Anterior cingulate cortex (tissue), 58 donors: Measurements from ENCODE around the gene MRPL19.
A peak's percentile ranks its signal among the peaks of the same experiment; 100 is the strongest.

Source experiments
- DNase-seq, 58 donors: peaks; one replicate each; lab custom pipeline; 2025; lab: John Stamatoyannopoulos, UW

Gene MRPL19

DNA sequence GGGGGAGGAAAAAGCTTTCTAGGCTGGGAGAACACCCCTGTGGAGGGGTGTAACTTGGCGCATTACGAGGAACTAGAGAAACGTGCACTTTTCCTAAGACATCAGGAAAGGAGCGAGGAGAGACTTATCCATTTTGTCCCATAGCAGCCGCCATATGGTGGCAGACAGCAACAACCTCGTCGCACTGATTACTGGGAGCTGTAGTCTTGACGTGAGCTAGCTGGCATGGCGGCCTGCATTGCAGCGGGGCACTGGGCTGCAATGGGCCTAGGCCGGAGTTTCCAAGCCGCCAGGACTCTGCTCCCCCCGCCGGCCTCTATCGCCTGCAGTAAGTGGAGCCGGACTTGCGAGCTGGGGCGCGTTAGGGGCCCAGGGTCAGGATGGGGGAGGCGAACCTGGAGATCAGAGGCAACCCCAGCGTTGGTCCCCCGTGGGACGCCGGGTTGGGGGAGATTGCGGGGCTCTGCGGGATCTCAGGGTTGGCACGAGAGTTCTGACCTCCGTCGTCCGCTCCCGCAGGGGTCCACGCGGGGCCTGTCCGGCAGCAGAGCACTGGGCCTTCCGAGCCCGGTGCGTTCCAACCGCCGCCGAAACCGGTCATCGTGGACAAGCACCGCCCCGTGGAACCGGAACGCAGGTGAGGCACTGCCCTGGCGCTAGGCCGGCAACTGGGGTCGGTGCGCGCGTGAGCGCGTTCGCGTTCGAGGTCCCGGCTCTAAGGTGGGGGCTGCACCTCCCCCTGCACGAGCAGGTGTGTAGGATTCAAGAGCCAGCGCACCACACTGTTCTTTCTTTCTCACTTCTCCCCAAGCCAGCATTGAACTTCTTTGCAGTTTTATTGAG is at the start of gene MRPL19:
Gene MRPL19, plus strand, starts transcription at position 201 of the 843 bp plus-strand sequence. Its CDS starts 25 bp downstream, at position 226.
- peak; percentile 25 to 93 (median 84) for DNase-seq

DNA sequence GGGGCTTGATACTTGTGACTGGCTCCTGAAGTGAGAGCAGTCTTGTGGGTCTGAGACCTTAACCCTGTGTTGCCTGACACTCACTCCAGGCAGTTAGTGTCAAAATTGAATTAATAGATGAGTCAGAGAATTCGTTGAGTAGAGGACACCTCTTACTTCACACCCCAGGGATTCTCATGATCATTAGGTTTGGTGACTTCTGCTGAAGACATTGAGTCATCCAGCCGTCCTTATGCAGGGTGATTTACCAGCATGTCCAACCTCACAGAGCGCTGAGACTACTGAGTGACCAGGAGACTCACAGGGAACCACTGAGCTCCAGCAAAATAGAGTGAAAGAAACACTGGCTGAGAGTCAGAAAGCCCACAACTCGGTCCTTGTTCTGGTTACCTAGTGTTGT is 49.8 kb upstream of the MRPL19 start:
- no peak for DNase-seq

DNA sequence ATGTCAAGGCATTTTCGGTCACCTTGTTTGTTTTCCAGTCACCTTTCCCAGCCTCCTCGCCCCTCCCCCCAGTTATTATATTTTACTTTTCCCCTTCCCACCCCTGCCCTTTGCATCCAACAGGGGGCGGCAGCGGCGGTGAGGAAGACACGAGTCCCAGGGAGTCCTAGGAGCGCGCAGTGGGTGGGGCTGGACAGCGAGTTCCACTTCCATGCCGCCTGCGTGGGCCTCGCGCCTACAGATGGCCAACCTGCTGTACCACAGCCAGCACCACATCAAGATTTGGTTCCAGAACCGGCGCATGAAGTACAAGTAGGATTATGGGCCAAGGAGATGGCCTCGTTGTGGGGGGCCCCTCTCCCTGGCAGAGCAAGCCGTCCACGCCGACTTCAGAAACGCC is 48.6 kb upstream of the MRPL19 start:
- DNase-seq, result no peak

DNA sequence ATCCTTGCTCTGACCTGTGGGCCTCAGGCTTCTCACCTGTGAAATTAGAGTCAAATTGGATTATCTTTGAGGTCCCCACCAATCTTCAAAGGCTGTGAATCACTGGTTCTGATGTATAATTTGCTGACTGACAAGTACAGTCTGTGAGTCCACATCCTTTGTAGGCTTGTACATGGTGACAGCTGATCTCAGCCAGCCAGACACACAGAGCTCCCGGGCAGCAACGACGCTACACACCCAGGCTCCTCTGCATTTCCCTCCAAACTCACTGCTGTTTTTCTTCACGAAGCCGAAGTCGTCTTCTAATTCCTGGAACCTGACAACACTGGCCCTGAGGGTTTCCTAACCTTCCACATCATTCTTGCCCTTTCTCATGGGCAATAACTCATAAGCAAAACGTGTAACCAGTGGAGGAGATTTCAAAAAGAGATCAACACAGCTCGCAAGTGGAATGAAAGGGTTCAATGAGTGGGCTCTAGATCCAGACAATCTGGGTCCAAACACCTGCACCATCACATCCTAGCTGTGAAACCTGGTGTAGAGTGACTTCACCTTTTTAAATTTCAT is 47.9 kb upstream of the MRPL19 start:
- no peak for DNase-seq

DNA sequence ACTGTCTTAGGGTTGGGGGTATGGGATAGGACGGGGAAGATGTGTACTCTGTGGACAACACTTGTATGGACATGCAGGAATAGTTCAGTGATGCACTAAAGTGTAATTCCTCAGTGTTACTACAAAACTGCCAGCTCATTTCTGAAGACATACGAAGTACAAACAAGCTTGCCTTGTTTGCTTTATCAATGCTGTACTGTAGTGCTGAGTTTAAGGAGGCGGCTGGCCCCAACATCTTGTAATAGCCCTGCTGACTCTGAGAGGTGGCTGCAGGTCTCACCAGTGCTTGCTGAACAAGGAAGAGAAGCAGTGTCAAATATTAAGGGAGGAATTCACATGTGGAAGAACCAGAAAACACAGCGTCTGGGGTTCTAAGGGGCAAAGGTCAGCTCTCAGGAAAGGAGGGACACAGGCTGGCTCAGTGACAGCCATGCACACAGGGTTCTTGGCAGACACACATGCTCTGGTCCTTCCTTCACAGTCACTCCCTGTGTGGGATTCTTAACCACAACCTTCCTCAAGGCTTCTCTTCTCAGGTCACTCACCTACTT is 46.0 kb upstream of the MRPL19 start:
- no peak for DNase-seq

DNA sequence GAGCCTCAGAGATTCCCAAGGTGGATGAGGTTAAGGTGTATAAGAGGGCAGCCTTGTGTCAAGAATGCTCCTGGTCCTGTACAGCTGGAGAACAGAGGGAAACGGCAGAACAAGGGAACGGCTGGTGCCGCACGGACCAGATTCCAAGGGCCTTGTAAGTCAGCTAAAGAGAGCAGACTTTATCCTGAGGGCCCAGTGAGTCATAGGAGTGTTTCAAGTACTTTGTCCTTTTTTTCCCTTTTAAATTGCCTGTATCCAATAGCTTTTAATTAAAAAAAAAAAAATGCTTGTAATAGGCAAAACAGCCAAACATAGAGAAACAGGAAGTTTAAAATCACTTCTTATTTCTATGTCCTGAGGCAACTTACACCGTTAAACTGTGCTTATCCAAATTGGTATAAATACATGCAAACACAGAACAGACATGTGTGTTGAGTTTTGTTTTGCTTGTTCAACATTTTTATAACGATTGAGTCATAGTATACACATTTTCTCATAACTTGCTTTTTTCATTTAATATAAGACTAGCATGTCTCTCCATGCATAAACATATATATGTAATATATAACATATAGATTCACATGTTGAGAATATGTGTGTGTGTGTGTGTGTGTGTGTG is 43.8 kb upstream of the MRPL19 start:
- no peak for DNase-seq

DNA sequence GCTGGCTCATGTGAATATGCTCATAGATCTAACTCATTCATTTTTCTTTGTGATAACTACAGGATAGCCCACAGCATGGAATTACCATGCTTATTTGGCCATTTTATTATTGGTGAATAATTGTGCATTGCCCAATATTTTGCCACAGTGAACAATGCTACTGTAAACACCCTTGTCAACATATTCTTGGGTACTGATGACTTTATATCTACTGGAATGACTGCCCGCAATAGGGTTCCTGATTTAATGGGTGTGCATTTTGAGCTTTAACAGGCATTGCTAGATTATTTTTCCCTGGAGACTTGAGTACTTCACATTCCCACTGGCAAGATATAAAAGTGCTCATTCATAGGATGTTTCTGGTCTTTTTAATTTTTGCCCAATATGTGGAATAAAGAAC is 43.1 kb upstream of the MRPL19 start:
- DNase-seq, result no peak

DNA sequence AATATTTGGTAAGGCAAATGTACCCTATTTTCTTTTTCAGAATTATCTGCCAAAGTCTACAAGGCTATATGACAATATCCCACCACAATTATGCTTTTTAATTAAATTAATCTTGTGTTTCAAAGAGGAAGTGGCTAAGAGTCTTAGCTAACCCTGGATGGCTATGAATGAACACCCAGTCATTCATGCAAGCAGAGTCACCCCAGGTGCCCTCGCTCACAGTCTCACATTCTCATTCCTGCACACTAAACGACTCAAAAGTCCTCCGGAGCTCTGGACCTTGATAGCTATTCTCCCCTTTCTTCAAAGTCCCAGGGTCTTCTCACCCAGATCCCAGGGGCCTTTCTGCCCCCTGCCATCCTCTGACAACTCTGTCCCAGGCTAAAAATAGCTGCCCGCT is 42.1 kb upstream of the MRPL19 start:
- no peak for DNase-seq

DNA sequence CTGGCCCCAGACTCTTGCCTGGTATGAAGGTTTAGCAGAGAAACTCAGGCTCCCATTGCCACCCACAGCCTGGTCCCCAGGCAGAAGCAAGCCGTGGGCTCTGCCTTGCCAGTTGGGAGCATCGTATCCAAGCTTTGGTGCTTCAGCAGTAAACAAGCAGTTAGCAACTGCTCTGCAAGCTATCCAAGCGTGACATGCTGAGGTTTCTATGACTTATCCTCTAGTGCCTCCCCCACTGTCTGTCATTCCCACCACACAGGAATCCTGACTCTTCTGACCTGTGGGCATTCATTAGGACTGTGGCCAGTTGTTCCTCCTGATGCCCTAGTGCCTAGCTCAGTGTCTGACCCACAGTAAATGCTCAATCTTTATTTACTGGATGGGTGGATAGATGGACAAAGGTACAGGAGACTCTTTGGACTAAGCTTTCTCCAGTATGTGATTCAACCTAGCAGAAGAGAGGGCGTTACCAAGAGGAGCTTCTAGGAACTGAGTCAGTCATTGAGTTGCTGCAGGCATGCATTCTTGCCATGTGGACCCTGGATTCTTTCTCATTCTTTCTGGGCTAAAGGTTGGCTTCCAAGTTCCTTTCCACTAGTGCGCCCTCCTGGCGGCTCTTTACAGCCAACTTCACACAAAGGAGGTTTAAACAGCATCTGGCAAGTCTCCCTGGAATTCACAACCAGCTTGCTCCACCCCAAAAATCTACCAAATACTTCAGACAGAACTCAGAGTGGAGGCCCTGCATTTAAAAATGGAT is 40.6 kb upstream of the MRPL19 start:
- DNase-seq, result peak in 10 of 58 donors; percentile 2 to 48 (median 12)

DNA sequence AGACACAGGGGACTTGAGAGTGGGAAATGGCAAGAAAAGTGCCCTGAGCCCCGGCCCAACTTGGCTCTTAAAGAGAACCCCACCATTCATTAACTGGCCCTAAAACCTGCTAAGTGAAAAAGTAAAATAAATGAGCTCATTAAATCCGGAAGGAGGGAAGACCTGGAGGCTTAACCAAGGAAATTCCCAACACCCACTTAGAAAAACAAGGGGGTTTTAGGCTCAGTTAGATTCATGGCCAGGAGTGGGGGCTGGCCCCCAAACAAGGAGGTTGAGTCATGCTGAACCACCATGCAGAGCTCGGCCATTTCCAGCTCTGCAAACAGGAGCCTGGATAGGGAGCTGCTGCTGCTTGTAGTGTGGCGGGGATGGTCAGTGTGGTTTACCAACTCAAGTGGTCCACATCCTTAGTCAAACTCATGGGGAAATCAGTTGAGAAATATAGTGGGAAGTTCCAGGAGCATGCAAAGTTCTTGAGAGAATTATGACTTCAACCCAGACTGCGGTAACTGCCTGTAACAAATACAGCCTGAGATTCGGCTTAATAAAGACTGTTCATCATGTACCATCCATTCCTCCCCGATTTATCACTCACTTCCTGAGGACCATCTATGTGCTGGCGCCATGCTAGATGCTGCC is 39.7 kb upstream of the MRPL19 start:
- no peak for DNase-seq

DNA sequence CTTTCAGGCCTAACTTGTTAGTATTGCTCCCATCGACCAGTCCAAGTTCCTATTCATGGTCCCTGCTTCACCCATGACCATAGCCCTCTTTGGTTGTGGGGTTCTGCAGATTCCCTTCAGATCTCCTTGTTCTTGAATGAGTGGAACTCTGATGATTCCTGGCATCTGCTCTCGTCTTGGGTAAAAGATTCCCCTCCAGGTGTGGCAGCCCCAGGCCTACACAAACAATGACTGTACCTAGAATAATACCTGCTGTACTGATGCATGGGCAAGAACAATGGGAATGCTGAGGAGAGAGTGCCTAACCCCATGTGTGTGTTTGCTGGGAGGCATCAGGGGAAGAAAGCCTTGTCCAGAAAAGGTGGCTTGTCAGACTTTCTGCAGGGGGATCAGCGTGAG is 39.2 kb upstream of the MRPL19 start:
- DNase-seq, result no peak

DNA sequence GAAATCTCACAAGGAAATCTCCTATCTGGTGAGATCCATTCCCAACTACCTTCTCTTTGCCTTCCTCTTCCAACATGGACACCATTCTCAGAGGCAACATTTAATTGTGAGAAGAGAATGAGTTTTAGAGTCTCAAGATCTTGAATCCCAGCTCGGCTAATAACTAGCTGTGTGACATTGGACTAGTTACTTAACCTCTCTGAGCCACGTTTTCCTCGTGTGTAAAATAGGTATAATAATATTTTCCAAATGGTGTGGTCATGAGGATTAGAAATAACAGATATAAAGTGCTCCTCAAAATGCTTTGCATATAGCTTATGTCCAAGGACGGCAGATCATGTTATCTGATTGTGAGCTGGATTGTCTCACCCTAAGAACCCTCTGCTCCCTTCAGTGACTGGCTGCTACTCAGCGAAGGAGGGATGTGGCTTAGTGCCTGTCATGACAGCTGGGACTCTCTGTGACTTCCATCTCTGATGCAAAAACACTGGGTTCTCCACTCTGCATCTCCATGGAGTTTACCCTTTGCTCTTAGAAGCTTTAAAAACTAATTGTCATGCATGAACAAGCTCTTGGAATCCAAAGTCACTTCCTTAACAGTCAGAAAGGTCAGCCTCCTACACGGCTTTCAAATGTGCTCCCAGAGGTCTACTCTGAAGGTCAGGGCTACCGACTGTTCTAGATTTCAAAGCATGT is 38.4 kb upstream of the MRPL19 start:
- no peak for DNase-seq

DNA sequence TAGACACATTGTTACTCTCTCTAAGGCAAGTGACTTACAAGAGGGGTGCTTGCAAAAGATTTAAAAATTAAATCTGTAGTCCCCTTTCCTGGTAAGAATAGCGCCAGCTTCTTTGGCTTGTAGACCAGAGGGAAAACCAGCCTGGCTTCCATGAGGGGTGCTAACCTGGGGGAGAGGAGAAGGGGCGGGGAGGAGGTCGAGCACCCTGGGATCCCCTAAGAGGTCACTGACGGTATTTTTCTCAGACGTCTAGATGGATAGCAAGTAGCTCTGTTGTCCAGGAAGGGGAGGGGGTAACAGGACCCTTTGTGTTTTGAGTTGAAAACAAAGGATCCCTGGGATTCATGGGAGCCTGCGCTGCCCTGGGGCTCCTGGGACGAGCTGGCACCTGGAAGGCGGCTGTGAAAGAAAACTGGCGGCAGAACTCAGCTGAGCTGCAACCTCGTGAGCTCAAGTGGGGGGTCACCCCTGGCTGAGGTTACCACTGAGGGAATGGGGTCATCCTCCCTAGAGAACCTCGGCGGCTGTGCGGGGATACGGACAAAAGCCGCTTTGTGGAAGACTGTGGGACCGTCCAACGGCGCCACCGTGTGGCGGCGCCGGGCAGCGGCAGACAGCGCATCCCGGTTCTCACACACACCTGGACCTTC is 37.8 kb upstream of the MRPL19 start:
- DNase-seq, result peak in 49 of 58 donors; percentile 7 to 66 (median 35)

DNA sequence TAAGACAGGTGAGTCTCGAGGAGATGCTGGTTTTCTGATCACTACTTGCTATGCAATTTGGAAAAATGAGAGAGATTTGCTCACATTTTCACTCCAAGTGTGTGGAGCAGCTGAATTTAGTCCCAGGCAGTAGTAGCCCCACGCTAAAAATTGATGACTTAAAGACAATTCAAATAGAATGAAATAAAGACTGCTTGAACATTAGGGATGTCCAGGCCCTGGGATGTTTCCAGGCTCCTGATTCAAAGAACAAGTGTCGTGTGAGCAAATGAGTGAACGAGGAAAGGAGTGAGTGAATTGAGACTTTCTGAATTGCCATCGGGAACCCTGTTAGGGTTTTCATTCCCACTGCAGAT is 37.3 kb upstream of the MRPL19 start:
- no peak for DNase-seq

DNA sequence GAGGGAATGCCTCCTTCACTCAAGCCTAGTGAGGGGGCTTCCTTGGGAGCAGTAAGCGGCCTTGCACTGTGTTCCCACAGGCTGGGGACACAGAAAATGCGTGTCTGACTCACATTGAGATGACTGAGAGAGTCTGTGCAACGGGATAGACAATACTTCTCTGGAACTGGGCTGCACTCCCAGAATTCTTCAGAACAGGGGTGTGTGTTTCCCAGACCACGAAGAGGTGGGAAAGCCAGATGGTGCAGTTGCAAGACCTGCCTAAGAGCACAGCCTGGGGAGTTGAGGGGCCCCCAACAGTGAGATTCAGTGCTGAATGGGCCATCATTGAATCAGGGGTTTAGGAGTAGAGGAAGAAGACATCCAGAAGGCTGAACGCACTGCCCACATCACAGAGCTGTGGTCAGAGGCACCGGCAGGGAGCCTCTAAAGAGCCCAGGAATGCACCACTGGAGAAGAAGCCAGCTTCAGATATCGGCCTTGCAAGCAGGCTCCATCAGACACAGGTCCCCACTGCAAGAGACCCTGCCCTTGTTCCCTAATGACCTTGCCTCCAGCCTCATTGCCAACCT is 36.6 kb upstream of the MRPL19 start:
- DNase-seq, result no peak

DNA sequence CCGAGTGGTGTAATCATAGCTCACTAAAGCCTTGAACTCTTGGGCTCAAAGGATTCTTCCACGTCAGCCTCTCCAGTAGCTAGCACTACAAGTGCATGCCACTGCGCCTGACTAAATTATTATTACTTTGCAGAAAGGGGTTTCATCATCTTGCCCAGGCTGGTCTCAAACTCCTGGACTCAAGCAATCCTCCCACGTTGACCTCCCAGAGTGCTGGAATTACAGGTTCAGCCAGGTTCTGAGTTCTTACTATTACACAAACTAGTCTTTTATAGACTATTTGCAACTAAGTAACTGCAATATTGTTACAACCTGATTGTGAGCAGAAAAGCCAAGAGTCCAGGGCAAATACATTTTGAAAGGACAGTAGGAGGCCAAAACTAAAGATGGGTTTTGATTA is 35.9 kb upstream of the MRPL19 start:
- no peak for DNase-seq

DNA sequence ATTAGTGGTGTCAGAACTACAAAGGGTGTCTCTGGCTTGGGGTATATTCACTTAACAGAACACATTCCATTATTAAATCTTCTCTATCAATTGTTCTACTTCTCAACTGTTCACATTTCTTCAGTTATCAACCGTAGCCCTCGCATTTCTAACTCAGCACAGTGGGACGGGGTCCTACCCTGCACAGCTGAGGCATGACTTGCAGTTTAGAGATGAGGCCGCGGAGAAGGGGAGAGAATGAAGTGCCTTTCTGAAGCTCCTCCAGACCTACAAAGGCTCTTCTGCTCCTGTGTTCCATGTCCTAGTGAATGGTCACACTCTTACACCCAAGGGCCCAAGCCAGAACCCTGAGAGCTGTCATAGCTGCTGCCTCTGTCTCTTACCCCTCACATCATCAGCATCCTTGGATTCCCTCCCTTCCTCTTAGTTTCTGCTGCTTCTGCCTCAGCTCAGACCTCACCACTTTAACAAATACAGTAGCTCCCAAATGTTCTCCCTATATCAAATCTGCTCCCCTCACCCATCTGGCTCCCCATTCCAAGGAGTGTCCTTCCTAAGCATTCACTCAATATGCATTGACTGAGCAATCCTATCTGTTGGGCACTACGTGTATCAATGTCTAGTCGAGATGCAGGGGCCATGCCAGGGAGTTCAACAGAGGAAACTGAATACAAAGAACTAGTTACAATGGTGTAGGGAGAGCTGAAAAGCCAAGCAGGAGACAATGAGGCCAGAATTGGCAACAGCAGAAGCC is 34.3 kb upstream of the MRPL19 start:
- peak in 1 of 58 donors; percentile 5 for DNase-seq

DNA sequence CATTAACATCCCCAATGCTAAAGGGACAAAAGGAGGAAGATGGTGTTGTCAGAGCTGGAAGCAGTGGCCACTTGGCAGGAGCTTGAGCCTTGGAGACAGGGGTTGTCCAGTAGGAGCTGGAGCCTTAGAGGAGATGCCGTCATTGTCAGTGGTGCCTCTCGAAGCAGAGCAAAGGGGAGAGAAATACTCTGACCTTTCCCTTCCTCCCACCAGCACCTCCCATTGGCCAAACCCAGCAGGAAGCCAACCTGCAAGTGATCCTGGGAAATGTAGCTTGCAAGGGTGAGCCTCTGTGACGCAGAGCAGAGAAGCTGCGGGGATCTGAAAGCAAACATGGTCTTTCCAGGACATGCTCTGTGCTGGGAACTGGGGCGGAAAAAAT is 33.7 kb upstream of the MRPL19 start:
- DNase-seq, result no peak
